Activated naive CD8-positive, alpha-beta T cell treated with anti-CD3 and anti-CD28 coated beads for 36 hours (primary cell): Measurements from ENCODE around the gene PHF20. TPM values are rescaled to one million over a fixed set of nuclear protein-coding genes. Genes with fewer than 3 reads are reported as not detected.
A peak's percentile ranks its signal among the peaks of the same experiment; 100 is the strongest.

Experiments
- DNase-seq: peaks from one replicate; pipeline ENCODE4 v3.0.0; 2021
- H3K27ac Mint-ChIP-seq: one replicate; pipeline ENCODE4 v1.8.0; 2022; ENCODE audit warnings: mild to moderate bottlenecking, moderate library complexity, mixed read lengths
- H3K27me3 Mint-ChIP-seq: one replicate; pipeline ENCODE4 v1.8.0; 2022; ENCODE audit warnings: mild to moderate bottlenecking, mixed read lengths
- H3K36me3 Mint-ChIP-seq: one replicate; pipeline ENCODE4 v1.8.0; 2021; ENCODE audit warnings: mild to moderate bottlenecking, mixed read lengths
- H3K4me1 Mint-ChIP-seq: one replicate; pipeline ENCODE4 v1.8.0; 2021; ENCODE audit warnings: mixed read lengths
- H3K4me3 Mint-ChIP-seq: one replicate; pipeline ENCODE4 v1.8.0; 2022; ENCODE audit warnings: mild to moderate bottlenecking, moderate library complexity, mixed read lengths
- H3K9me3 Mint-ChIP-seq: one replicate; pipeline ENCODE4 v1.8.0; 2022; ENCODE audit warnings: mixed read lengths
- total RNA-seq, 2 experiments: library from RNA; stranded (reverse); gene quantifications; one replicate each; pipeline ENCODE4 v1.2.3, GENCODE V29; 2021

PHF20 gene
- total RNA-seq, 2 experiments from 2014 or later: 50.2 to 50.6 TPM

GRCh38 chr20:35791821-35792220 lies 20.0 kb downstream of the PHF20 start:
- no peak for DNase-seq
- Mint-ChIP-seq H3K36me3 (peaks cover 18% of the 10 kb centered on the region), H3K4me1 (peaks cover 24% of the 10 kb centered on the region), H3K27me3 (no peaks in the 10 kb centered on the region), H3K4me3 (no peak overlapping the region), H3K9me3 (no peaks in the 10 kb centered on the region), H3K27ac (no peak overlapping the region)

GRCh38 chr20:35792740-35793139 lies 20.9 kb downstream of the PHF20 start:
- Mint-ChIP-seq H3K4me1 (peaks cover 24% of the 10 kb centered on the region), H3K9me3 (no peaks in the 10 kb centered on the region), H3K27ac (no peak overlapping the region), H3K27me3 (no peaks in the 10 kb centered on the region), H3K36me3 (peaks cover 17% of the 10 kb centered on the region), H3K4me3 (no peak overlapping the region)
- no peak for DNase-seq

DNA sequence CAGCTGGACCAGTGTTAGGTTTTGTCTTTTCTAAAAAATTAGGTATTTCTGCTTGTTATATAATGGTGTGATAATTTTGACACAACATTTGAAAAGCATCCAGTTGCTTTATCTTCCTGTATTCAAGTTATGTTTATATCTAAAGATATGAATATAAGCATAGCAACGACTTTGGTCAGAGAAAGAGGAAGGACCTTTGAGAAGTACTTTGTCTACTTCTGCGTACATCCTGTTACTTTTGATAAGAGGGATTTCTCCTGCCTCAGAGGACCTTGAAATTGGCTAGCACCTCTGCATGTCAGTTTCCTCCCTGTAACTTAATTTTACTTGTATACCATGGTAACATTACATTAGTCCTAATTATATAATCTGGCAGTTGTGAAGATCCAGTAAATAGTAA lies 24.8 kb downstream of the PHF20 start:
- Mint-ChIP-seq H3K27me3 (no peaks in the 10 kb centered on the region), H3K9me3 (no peaks in the 10 kb centered on the region), H3K27ac (peak overlapping the region; percentile 20), H3K4me1 (peaks cover 23% of the 10 kb centered on the region), H3K36me3 (peaks cover 30% of the 10 kb centered on the region), H3K4me3 (no peak overlapping the region)
- no peak for DNase-seq

- no peak overlapping the region for H3K4me3 Mint-ChIP-seq
- no peaks in the 10 kb centered on the region for H3K9me3 Mint-ChIP-seq
- peak overlapping the region; percentile 8 for H3K27ac Mint-ChIP-seq
- H3K36me3 Mint-ChIP-seq: peaks cover 27% of the 10 kb centered on the region
- no peaks in the 10 kb centered on the region for H3K27me3 Mint-ChIP-seq
- H3K4me1 Mint-ChIP-seq: peaks cover 7% of the 10 kb centered on the region
- DNase-seq: no peak
Measured at GRCh38 chr20:35801865-35802264, 30.1 kb downstream of the PHF20 start.

GRCh38 chr20:35806075-35806474 lies 34.3 kb downstream of the PHF20 start:
- no peaks in the 10 kb centered on the region for H3K27me3 Mint-ChIP-seq

DNA sequence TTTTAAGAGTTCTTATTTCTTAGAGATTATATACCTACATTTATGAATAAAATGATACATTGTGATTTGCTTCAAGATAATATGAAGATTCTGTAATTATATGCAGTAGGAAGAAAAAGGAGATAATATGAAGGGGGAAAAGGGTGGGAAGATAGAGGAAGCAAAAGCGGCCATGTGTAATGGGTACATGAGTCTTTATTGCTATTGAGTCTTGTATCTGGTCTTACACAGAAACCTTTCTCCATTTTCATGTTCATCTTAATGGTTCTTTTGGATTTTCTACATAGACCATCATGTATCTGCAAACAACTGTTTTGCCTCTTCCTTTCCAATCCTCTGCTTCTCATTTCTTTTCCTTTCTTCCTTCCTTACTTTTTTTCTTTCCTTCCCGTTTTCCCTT lies 36.1 kb downstream of the PHF20 start:
- Mint-ChIP-seq H3K36me3 (peaks cover 20% of the 10 kb centered on the region), H3K4me3 (no peak overlapping the region), H3K27ac (no peak overlapping the region)

More at GRCh38 chr20:35806075-35806474, 34.3 kb downstream of the PHF20 start:
- Mint-ChIP-seq H3K27ac (no peak overlapping the region), H3K36me3 (peaks cover 26% of the 10 kb centered on the region), H3K4me1 (peaks cover 4% of the 10 kb centered on the region), H3K4me3 (no peak overlapping the region), H3K9me3 (no peaks in the 10 kb centered on the region)
- no peak for DNase-seq

GRCh38 chr20:35820715-35821114 lies 48.9 kb downstream of the PHF20 start:
- no peaks in the 10 kb centered on the region for H3K27me3 Mint-ChIP-seq
- H3K4me1 Mint-ChIP-seq: peaks cover 16% of the 10 kb centered on the region
- H3K4me3 Mint-ChIP-seq: no peak overlapping the region
- peaks cover 28% of the 10 kb centered on the region for H3K36me3 Mint-ChIP-seq
- DNase-seq: no peak
- no peak overlapping the region for H3K27ac Mint-ChIP-seq
- no peaks in the 10 kb centered on the region for H3K9me3 Mint-ChIP-seq

More for the DNA sequence above, 36.1 kb downstream of the PHF20 start:
- Mint-ChIP-seq H3K27me3 (no peaks in the 10 kb centered on the region), H3K9me3 (no peaks in the 10 kb centered on the region), H3K4me1 (peaks cover 2% of the 10 kb centered on the region)
- no peak for DNase-seq

DNA sequence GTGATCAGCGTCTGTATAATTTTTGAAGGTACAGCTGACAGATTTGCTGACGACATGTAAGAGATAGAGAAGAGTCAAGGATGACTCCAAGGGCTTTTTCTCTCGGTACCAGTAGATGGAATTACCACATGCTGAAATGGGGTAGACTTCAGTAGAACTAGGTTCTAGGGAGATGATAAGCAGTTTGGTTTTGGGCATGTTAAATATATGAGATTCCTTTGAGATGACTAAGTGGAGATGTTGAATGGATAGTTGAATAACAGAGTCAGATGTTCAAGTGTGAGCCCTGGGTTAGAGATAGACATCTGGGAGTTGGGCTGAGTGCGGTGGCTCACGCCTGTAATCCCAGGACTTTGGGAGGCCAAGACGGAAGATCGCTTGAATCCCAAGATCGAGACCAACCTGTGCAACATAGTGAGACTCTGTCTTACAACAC lies 50.0 kb downstream of the PHF20 start:
- H3K27ac Mint-ChIP-seq: no peak overlapping the region
- H3K4me1 Mint-ChIP-seq: peaks cover 21% of the 10 kb centered on the region
- no peaks in the 10 kb centered on the region for H3K27me3 Mint-ChIP-seq
- no peaks in the 10 kb centered on the region for H3K9me3 Mint-ChIP-seq
- peaks cover 34% of the 10 kb centered on the region for H3K36me3 Mint-ChIP-seq
- no peak for DNase-seq
- H3K4me3 Mint-ChIP-seq: no peak overlapping the region

- no peak overlapping the region for H3K27ac Mint-ChIP-seq
- H3K4me3 Mint-ChIP-seq: no peak overlapping the region
- no peaks in the 10 kb centered on the region for H3K9me3 Mint-ChIP-seq
- peaks cover 34% of the 10 kb centered on the region for H3K36me3 Mint-ChIP-seq
- no peak for DNase-seq
- H3K4me1 Mint-ChIP-seq: peaks cover 21% of the 10 kb centered on the region
- H3K27me3 Mint-ChIP-seq: no peaks in the 10 kb centered on the region
Measured at GRCh38 chr20:35823147-35823546, 51.3 kb downstream of the PHF20 start.

GRCh38 chr20:35823937-35824336 lies 52.1 kb downstream of the PHF20 start:
- H3K27me3 Mint-ChIP-seq: no peaks in the 10 kb centered on the region
- no peak overlapping the region for H3K27ac Mint-ChIP-seq
- no peak for DNase-seq
- peaks cover 35% of the 10 kb centered on the region for H3K36me3 Mint-ChIP-seq
- no peaks in the 10 kb centered on the region for H3K9me3 Mint-ChIP-seq
- no peak overlapping the region for H3K4me3 Mint-ChIP-seq
- peaks cover 17% of the 10 kb centered on the region for H3K4me1 Mint-ChIP-seq

DNA sequence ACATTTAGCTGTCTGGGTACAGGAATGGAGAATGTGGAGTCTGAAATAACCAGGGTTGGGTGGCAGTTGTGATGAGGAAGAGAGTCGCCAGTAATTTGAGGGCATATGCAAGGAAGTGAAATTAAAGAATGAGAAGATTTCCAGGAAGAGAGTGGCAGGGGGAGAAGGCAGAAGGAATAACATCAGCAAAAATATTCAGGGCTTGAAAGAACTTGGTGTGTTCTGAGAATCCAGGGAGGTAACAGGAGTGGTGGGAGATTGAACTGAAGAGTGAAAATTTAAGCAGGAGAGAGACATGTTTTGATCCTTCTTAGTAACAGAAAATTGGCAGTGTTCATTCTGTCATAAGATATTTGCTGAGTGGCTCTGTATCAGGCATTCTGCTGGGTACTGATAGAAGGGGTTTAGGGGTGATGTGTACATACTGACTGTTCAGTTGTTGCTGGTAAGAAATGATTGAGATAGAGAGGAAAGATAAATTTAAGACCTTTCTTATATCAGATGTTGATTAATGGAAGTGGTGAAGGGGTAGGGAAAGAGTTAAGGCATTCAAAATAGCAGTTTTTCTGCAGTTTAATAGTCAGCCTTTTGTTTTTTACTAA lies 54.7 kb downstream of the PHF20 start:
- no peak overlapping the region for H3K4me3 Mint-ChIP-seq
- H3K36me3 Mint-ChIP-seq: peaks cover 40% of the 10 kb centered on the region
- H3K27me3 Mint-ChIP-seq: no peaks in the 10 kb centered on the region
- H3K27ac Mint-ChIP-seq: peak overlapping the region; percentile 27
- H3K4me1 Mint-ChIP-seq: peaks cover 8% of the 10 kb centered on the region
- peaks cover 8% of the 10 kb centered on the region for H3K9me3 Mint-ChIP-seq
- DNase-seq: no peak

GRCh38 chr20:35828434-35828833 lies 56.6 kb downstream of the PHF20 start:
- no peak for DNase-seq
- H3K27ac Mint-ChIP-seq: no peak overlapping the region
- H3K4me1 Mint-ChIP-seq: peaks cover 22% of the 10 kb centered on the region
- no peak overlapping the region for H3K4me3 Mint-ChIP-seq
- no peaks in the 10 kb centered on the region for H3K27me3 Mint-ChIP-seq
- peaks cover 44% of the 10 kb centered on the region for H3K36me3 Mint-ChIP-seq
- H3K9me3 Mint-ChIP-seq: peaks cover 8% of the 10 kb centered on the region

DNA sequence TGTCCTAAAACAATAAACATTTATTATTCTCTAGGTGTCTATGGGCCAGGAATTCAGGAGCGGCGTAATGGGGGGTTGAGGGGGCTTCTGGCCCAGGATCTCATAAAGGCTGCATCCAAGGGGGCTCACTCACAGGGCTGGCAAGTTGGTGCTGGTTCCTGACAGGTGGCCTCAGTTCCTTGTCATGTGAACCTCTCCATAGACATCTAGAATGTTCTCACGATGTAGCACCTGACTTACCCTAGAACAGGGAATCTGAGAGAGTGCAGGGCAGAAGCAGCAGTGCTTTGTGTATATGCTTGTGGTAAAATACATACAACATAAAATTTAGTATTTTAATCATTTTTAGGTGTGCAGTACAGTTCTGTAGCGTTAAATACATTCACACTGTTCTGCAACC lies 57.1 kb downstream of the PHF20 start:
- Mint-ChIP-seq H3K36me3 (peaks cover 44% of the 10 kb centered on the region), H3K4me1 (peaks cover 23% of the 10 kb centered on the region), H3K9me3 (peaks cover 8% of the 10 kb centered on the region), H3K4me3 (no peak overlapping the region), H3K27ac (no peak overlapping the region), H3K27me3 (no peaks in the 10 kb centered on the region)
- no peak for DNase-seq

DNA sequence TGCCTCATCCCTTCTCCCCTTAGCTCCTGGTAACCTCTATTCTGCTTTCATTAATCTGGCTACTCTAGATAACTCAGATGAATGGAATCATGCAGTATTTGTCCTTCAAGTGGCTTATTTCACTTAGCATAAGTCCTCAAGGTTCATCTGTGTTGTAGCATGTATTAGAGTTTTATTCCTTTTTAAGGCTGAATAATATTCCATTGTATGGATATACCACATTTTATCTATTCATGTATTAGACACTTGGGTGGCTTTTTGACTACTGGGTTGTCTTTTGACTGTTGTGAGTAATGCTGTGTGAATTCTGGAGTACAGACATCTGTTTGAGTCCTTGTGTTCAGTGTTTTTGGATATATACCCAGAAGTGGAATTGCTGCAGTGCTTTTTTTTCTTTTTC lies 58.4 kb downstream of the PHF20 start:
- H3K36me3 Mint-ChIP-seq: peaks cover 46% of the 10 kb centered on the region
- H3K27ac Mint-ChIP-seq: no peak overlapping the region

GRCh38 chr20:35831029-35831428 lies 59.2 kb downstream of the PHF20 start:
- no peak for DNase-seq
- no peak overlapping the region for H3K4me3 Mint-ChIP-seq
- peaks cover 48% of the 10 kb centered on the region for H3K36me3 Mint-ChIP-seq
- H3K27ac Mint-ChIP-seq: no peak overlapping the region
- peaks cover 8% of the 10 kb centered on the region for H3K9me3 Mint-ChIP-seq
- H3K4me1 Mint-ChIP-seq: peaks cover 28% of the 10 kb centered on the region
- H3K27me3 Mint-ChIP-seq: no peaks in the 10 kb centered on the region

More for the DNA sequence above, 58.4 kb downstream of the PHF20 start:
- H3K4me1 Mint-ChIP-seq: peaks cover 28% of the 10 kb centered on the region
- H3K4me3 Mint-ChIP-seq: no peak overlapping the region
- no peak for DNase-seq
- peaks cover 8% of the 10 kb centered on the region for H3K9me3 Mint-ChIP-seq
- no peaks in the 10 kb centered on the region for H3K27me3 Mint-ChIP-seq

DNA sequence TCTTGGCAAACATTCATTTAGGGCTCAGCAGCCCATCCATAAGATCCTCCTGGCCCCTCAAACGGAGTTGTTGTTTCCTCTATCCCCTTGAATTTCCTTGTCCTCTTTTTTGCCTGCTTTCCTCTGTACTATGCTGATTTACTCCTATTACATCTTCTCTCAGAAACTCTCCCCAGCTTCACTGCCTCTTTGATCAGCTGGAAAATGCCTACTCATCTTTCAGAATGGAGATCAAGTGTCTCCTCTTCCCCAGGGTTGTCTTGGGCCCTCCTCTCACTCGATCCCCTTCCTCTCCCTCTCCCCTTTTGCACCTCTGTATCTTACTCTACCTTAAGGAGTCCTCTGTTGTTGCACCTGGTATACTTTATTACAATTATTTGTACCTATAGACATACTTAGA lies 60.2 kb downstream of the PHF20 start:
- no peak for DNase-seq
- Mint-ChIP-seq H3K9me3 (peaks cover 8% of the 10 kb centered on the region), H3K36me3 (peaks cover 42% of the 10 kb centered on the region), H3K27ac (peak overlapping the region; percentile 21), H3K4me3 (no peak overlapping the region), H3K4me1 (peaks cover 23% of the 10 kb centered on the region), H3K27me3 (no peaks in the 10 kb centered on the region)
